ENCODE data around the gene RPLP1. TPM values are rescaled to one million over a fixed set of nuclear protein-coding genes. Genes with fewer than 3 reads are reported as not detected.

The RPLP1 gene
- polyA plus RNA-seq, 2 donors, result 1,182 to 1,782 TPM

GRCh38 chr15:69465253-69465652, 12.6 kb downstream of the RPLP1 start:
- Histone ChIP-seq H3K36me3 (ENCODE audit: control insufficient read depth in 2 of 2, insufficient read depth in 2 of 2, low read length in 1 of 2) (no peaks in the 10 kb centered on the region), H3K27me3 (ENCODE audit: control insufficient read depth in 1 of 2, insufficient read depth in 2 of 2, low read length in 2 of 2) (no peaks in the 10 kb centered on the region), H3K27ac (ENCODE audit: low read depth in 2 of 2, low read length in 1 of 2) (no peak overlapping the region), H3K4me3 (ENCODE audit: low read depth in 1 of 2, low read length in 2 of 2) (no peak overlapping the region), H3K9me3 (ENCODE audit: control insufficient read depth in 2 of 2, insufficient read depth in 1 of 2, low read depth in 1 of 2, low read length in 1 of 2) (no peaks in the 10 kb centered on the region), H3K4me1 (ENCODE audit: control insufficient read depth in 2 of 2, insufficient read depth in 2 of 2, low read length in 1 of 2) (peaks cover 2 to 18% of the 10 kb centered on the region in 2 donors)
- 90 to 94% methylated on average over 1 of the region's 1 CpG for WGBS, 2 donors

- no peaks in the 10 kb centered on the region for H3K36me3 ChIP-seq (ENCODE audit: control insufficient read depth in 2 of 2, insufficient read depth in 2 of 2, low read length in 1 of 2)
- WGBS, 2 donors, result 61 to 69% methylated on average over 2 of the region's 2 CpGs
- no peaks in the 10 kb centered on the region for H3K9me3 ChIP-seq (ENCODE audit: control insufficient read depth in 2 of 2, insufficient read depth in 1 of 2, low read depth in 1 of 2, low read length in 1 of 2)
- H3K27me3 ChIP-seq (ENCODE audit: control insufficient read depth in 1 of 2, insufficient read depth in 2 of 2, low read length in 2 of 2), result no peaks in the 10 kb centered on the region
- peaks cover 2 to 18% of the 10 kb centered on the region in 2 donors for H3K4me1 ChIP-seq (ENCODE audit: control insufficient read depth in 2 of 2, insufficient read depth in 2 of 2, low read length in 1 of 2)
- no peak overlapping the region for H3K4me3 ChIP-seq (ENCODE audit: low read depth in 1 of 2, low read length in 2 of 2)
- H3K27ac ChIP-seq (ENCODE audit: low read depth in 2 of 2, low read length in 1 of 2), result no peak overlapping the region
Measured at GRCh38 chr15:69466733-69467132, 14.1 kb downstream of the RPLP1 start.

DNA sequence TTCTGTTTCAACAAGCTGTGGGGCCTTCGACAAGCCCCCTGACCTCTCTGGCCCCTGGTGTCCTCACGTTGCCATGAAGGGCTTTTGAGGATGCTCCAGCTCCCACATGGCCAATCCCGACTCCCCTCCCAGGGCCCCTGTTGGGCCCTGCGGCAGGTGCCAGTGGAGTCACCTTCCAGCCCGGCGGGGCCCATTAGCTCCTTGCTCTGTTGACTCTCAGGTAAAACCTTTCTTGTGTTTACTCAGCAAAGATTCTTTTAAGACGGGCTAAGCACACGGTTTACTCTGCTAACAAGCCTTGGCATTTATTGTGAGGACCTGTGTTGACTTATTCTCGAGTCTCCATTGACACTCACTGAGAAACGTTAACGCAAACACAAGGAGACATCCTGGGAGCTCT, 15.0 kb downstream of the RPLP1 start:
- WGBS, 2 donors, result 45 to 47% methylated on average over 11 of the region's 11 CpGs
- H3K27ac ChIP-seq (ENCODE audit: low read depth in 2 of 2, low read length in 1 of 2), result peak overlapping the region; percentile 44 to 78
- peaks cover 2 to 13% of the 10 kb centered on the region in 2 donors for H3K4me1 ChIP-seq (ENCODE audit: control insufficient read depth in 2 of 2, insufficient read depth in 2 of 2, low read length in 1 of 2)
- no peak overlapping the region for H3K4me3 ChIP-seq (ENCODE audit: low read depth in 1 of 2, low read length in 2 of 2)
- H3K9me3 ChIP-seq (ENCODE audit: control insufficient read depth in 2 of 2, insufficient read depth in 1 of 2, low read depth in 1 of 2, low read length in 1 of 2), result no peaks in the 10 kb centered on the region
- no peaks in the 10 kb centered on the region for H3K27me3 ChIP-seq (ENCODE audit: control insufficient read depth in 1 of 2, insufficient read depth in 2 of 2, low read length in 2 of 2)
- no peaks in the 10 kb centered on the region for H3K36me3 ChIP-seq (ENCODE audit: control insufficient read depth in 2 of 2, insufficient read depth in 2 of 2, low read length in 1 of 2)

DNA sequence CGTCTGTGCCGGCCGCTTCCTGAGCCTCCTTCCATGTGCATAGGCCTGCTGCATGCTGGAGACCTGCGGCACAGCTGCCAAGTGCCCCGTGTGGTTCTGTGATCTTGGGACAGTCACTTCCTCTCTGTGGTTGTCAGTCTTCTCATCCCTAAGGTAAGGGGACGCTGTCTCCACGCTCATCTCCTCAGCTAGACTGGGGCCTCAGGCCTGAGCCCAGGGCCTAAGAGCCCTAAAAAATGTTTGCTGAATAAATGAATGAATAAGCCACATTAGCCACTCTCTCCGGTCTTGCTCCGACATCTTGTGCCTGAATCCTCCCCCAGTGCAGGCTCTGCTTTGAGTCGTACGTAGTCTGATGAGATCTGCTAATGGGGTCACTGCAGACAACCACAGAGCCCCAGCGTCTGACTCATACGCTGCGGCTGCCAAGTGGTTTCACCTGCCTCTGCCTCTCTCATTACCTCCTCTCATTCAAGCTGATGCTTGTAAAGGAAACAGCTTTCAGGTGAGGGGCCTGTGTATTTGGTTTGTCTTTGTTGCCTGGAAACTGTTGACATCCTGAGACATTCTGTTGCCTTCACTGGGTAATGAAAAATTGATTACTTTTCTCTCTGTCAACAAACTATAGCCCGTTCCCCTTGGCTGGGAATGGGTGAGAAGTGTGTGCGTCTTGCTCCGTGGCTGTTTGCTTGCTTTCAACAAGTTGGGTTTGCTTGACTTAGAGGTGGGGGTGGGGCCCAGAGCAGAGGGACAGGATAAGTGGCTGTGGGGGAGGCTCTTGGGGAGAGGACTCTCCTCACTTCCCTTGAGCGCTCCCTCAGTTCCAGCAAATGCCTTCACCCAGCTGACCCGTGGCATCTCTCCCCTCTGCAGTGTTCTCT, 15.9 kb downstream of the RPLP1 start:
- Histone ChIP-seq H3K4me1 (ENCODE audit: control insufficient read depth in 2 of 2, insufficient read depth in 2 of 2, low read length in 1 of 2) (peaks cover 2 to 13% of the 10 kb centered on the region in 2 donors), H3K36me3 (ENCODE audit: control insufficient read depth in 2 of 2, insufficient read depth in 2 of 2, low read length in 1 of 2) (no peaks in the 10 kb centered on the region), H3K4me3 (ENCODE audit: low read depth in 1 of 2, low read length in 2 of 2) (no peak overlapping the region), H3K27me3 (ENCODE audit: control insufficient read depth in 1 of 2, insufficient read depth in 2 of 2, low read length in 2 of 2) (no peaks in the 10 kb centered on the region), H3K27ac (ENCODE audit: low read depth in 2 of 2, low read length in 1 of 2) (peak overlapping the region; percentile 44 to 78), H3K9me3 (ENCODE audit: control insufficient read depth in 2 of 2, insufficient read depth in 1 of 2, low read depth in 1 of 2, low read length in 1 of 2) (no peaks in the 10 kb centered on the region)
- WGBS, 2 donors, result 50 to 51% methylated on average over 19 of the region's 19 CpGs

DNA sequence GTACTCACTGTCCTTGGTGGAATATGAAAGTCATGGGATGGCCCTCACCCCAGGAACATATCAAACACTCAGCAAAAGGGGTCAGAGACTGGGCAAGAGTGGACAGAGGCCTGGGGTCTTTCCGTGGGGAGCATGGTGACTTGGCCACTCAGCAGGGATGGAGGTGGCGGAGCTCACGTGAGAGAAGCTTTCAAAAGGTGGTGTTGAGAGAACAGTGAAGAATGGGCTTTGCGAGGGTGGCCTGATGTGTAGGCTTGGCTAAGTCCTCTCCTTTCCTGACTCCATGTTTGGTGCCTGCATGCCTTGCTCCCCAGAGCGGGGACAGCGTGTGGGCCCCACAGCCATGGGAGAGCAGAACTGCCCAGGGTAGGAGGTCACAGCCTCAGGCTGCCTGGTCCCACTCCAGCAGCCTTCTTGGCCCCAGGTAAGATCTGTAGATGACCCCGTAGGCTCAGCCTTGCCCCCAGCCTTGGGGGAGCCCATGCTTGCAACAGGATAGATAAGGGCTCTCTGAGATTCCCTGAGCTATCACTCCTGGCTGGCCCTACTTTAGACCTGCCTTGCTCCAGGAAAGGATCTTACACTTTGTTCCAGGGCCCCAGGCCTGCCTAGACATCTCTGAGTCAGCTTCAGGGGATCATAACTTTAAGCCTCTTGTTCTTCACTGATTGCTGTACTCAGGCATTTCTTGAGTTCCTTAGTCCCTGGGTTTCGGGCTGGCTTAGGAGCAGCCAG, 17.0 kb downstream of the RPLP1 start:
- Histone ChIP-seq H3K4me3 (ENCODE audit: low read depth in 1 of 2, low read length in 2 of 2) (no peak overlapping the region), H3K27ac (ENCODE audit: low read depth in 2 of 2, low read length in 1 of 2) (no peak overlapping the region), H3K4me1 (ENCODE audit: control insufficient read depth in 2 of 2, insufficient read depth in 2 of 2, low read length in 1 of 2) (peaks cover 2 to 13% of the 10 kb centered on the region in 2 donors), H3K36me3 (ENCODE audit: control insufficient read depth in 2 of 2, insufficient read depth in 2 of 2, low read length in 1 of 2) (no peaks in the 10 kb centered on the region), H3K27me3 (ENCODE audit: control insufficient read depth in 1 of 2, insufficient read depth in 2 of 2, low read length in 2 of 2) (no peaks in the 10 kb centered on the region), H3K9me3 (ENCODE audit: control insufficient read depth in 2 of 2, insufficient read depth in 1 of 2, low read depth in 1 of 2, low read length in 1 of 2) (no peaks in the 10 kb centered on the region)
- 91 to 94% methylated on average over 8 of the region's 8 CpGs for WGBS, 2 donors

- WGBS, 2 donors, result 90 to 92% methylated on average over 5 of the region's 5 CpGs
- H3K4me1 ChIP-seq (ENCODE audit: control insufficient read depth in 2 of 2, insufficient read depth in 2 of 2, low read length in 1 of 2), result peaks cover 2 to 13% of the 10 kb centered on the region in 2 donors
Measured at GRCh38 chr15:69472046-69472445, 19.4 kb downstream of the RPLP1 start.

DNA sequence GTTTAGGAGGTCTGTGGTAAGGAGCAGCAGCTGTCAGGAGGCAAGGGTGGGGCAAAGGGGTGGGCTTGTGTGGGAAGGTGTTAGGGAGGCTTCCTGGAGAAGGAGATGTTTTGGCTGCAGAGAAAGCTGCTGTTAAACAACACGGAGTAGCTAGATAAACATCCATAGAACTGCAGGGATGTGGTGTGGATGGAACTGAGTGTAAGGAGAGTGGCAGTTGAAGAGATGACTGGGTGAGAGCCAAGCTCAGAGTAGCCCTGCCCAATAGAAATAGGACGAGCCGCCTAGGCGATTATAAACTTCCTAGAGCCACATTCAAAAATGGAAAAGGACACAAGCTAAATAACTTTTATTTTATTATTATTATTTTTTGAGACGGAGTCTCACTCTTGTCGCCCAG, 19.9 kb downstream of the RPLP1 start:
- Histone ChIP-seq H3K9me3 (ENCODE audit: control insufficient read depth in 2 of 2, insufficient read depth in 1 of 2, low read depth in 1 of 2, low read length in 1 of 2) (no peaks in the 10 kb centered on the region), H3K27ac (ENCODE audit: low read depth in 2 of 2, low read length in 1 of 2) (no peak overlapping the region), H3K27me3 (ENCODE audit: control insufficient read depth in 1 of 2, insufficient read depth in 2 of 2, low read length in 2 of 2) (no peaks in the 10 kb centered on the region), H3K36me3 (ENCODE audit: control insufficient read depth in 2 of 2, insufficient read depth in 2 of 2, low read length in 1 of 2) (no peaks in the 10 kb centered on the region), H3K4me3 (ENCODE audit: low read depth in 1 of 2, low read length in 2 of 2) (no peak overlapping the region), H3K4me1 (ENCODE audit: control insufficient read depth in 2 of 2, insufficient read depth in 2 of 2, low read length in 1 of 2) (peaks cover 2 to 13% of the 10 kb centered on the region in 2 donors)
- 75 to 82% methylated on average over 6 of the region's 6 CpGs for WGBS, 2 donors

More at GRCh38 chr15:69472046-69472445, 19.4 kb downstream of the RPLP1 start:
- no peaks in the 10 kb centered on the region for H3K9me3 ChIP-seq (ENCODE audit: control insufficient read depth in 2 of 2, insufficient read depth in 1 of 2, low read depth in 1 of 2, low read length in 1 of 2)
- H3K27me3 ChIP-seq (ENCODE audit: control insufficient read depth in 1 of 2, insufficient read depth in 2 of 2, low read length in 2 of 2), result no peaks in the 10 kb centered on the region
- H3K4me3 ChIP-seq (ENCODE audit: low read depth in 1 of 2, low read length in 2 of 2), result no peak overlapping the region
- no peaks in the 10 kb centered on the region for H3K36me3 ChIP-seq (ENCODE audit: control insufficient read depth in 2 of 2, insufficient read depth in 2 of 2, low read length in 1 of 2)
- H3K27ac ChIP-seq (ENCODE audit: low read depth in 2 of 2, low read length in 1 of 2), result no peak overlapping the region

DNA sequence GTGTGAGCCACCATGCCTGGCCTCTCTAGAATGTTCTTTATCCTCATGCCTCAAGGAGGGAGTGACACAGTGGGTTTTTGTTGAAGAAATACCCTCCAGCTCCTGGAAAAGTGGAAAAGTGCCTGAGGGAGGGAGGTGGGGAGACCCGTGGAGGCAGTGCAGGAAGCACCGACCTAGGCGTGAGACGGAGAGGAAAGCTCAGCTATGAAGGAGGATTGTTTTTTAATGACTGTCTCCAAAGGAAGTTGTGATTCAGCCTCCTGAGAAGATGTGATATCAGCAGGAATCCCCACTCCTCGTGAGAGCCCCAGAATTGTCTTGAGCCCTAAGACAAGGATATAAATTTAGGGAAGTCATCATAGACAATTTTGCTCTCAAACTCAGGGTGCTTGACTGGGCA, 21.7 kb downstream of the RPLP1 start:
- WGBS, 2 donors, result 74 to 75% methylated on average over 5 of the region's 5 CpGs
- H3K9me3 ChIP-seq (ENCODE audit: control insufficient read depth in 2 of 2, insufficient read depth in 1 of 2, low read depth in 1 of 2, low read length in 1 of 2), result no peaks in the 10 kb centered on the region

GRCh38 chr15:69474846-69475455, 22.3 kb downstream of the RPLP1 start:
- Histone ChIP-seq H3K4me1 (ENCODE audit: control insufficient read depth in 2 of 2, insufficient read depth in 2 of 2, low read length in 1 of 2) (no peaks in the 10 kb centered on the region), H3K9me3 (ENCODE audit: control insufficient read depth in 2 of 2, insufficient read depth in 1 of 2, low read depth in 1 of 2, low read length in 1 of 2) (no peaks in the 10 kb centered on the region), H3K36me3 (ENCODE audit: control insufficient read depth in 2 of 2, insufficient read depth in 2 of 2, low read length in 1 of 2) (no peaks in the 10 kb centered on the region), H3K4me3 (ENCODE audit: low read depth in 1 of 2, low read length in 2 of 2) (no peak overlapping the region), H3K27me3 (ENCODE audit: control insufficient read depth in 1 of 2, insufficient read depth in 2 of 2, low read length in 2 of 2) (peaks cover 0 to 4% of the 10 kb centered on the region in 2 donors), H3K27ac (ENCODE audit: low read depth in 2 of 2, low read length in 1 of 2) (no peak overlapping the region)
- WGBS, 2 donors, result 75 to 80% methylated on average over 7 of the region's 7 CpGs

More for the DNA sequence above, 21.7 kb downstream of the RPLP1 start:
- H3K36me3 ChIP-seq (ENCODE audit: control insufficient read depth in 2 of 2, insufficient read depth in 2 of 2, low read length in 1 of 2), result no peaks in the 10 kb centered on the region
- H3K4me3 ChIP-seq (ENCODE audit: low read depth in 1 of 2, low read length in 2 of 2), result no peak overlapping the region
- no peak overlapping the region for H3K27ac ChIP-seq (ENCODE audit: low read depth in 2 of 2, low read length in 1 of 2)
- H3K4me1 ChIP-seq (ENCODE audit: control insufficient read depth in 2 of 2, insufficient read depth in 2 of 2, low read length in 1 of 2), result peaks cover 2 to 4% of the 10 kb centered on the region in 2 donors
- H3K27me3 ChIP-seq (ENCODE audit: control insufficient read depth in 1 of 2, insufficient read depth in 2 of 2, low read length in 2 of 2), result peaks cover 0 to 2% of the 10 kb centered on the region in 2 donors
